ENCODE results near the gene C1QA.

Gene C1QA

DNA sequence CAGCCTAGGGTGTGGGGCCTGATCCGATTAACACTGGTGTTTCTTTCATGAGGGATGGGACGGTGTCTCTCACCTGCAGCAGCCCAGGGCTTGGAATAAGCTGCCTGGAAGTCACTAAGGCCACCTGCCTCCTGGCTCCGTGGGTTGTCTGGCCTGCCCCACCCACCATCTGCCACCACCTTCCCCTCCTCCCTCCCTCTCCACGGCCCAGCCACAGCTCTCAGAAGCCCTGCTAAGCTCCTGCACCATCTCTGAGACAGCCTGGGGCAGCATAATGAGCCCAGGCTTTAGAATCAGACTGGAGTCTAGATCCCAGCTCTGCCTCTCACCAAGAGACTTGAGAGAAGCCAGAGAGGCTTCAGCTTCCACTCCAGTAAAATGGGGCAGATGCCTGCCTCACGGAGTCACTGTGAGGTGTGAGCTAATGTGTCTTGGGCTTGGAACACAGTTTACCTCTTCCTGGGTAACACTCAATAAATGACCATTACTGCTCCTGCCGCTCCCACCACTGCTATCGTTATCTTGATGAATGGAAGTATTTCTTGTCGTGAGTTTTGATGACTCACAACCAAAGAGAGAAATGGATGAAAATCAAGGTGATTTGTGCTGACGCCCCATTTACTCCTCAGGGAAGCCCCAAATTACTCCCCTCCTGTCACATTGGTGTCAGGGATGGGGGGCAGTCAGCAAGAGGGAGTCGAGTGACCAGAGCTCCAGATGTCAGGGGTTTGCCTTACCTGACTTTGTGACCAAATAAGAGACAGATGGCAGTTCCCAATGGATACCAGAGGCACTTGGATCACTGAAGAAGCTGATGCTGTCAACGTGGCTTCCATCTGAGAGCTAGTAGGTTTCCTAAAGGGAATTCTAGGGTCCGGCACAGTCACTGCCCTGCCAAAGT is 23.5 kb upstream of the C1QA start:
- DNase-seq (ENCODE audit: low read depth in 2 of 2), result no peak

DNA sequence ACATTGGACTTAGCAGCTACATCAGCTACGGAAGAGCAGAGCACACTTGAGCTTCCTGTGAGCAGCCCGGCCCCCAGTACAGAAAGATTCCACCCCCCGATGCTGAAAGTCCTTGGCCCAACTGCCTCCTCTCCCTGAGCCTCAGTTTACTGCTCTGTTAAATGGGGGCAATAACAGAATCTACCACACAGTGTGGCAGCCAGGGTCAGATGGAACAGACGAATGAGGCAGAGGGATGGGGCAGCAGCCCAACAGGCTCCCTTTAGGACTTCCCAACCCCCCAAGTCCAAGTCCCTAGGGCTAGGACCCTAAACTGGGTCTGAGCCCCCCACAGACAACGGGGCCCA is 22.9 kb upstream of the C1QA start:
- no peak for DNase-seq (ENCODE audit: low read depth in 2 of 2)

DNA sequence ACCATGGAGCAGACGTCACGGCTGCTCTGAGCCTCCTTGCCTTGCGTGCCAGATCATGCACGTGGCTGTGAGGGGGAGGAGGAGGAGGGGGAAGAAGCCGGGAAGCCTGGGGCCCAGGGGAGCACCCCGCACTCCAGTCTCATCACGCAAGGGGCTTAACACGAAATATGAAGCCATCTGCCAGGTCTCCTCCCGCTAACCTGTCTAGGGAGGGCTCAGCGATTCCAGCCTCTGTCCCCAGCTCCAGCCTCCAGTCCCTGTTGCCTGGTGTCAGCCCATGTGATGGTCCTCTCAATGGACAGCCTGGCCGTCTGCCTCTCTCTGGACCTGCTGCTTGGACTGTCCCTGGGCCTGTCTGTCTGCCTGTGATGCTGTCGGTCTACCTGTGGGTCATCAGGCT is 22.5 kb upstream of the C1QA start:
- DNase-seq (ENCODE audit: low read depth in 2 of 2), result no peak

DNA sequence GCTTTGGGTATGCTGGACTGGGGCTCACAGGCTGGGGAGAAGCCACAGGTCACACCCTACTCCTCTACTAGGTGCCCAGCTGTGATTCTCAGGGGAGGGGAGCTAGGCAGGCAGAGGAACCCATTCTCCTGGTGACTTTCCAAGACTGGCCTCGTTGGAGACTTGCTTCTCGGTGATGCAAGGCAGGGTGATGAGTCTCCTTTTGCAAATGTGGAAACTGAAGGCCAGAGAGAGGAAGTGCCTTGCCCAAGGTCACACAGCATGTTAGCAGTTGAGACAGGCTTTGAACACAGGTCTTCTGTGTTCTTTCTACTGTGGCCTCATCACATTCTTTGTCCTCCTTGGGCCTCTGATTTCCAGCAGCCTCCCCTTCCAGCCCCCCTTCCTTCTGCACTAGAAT is 20.5 kb upstream of the C1QA start:
- no peak for DNase-seq (ENCODE audit: low read depth in 2 of 2)

DNA sequence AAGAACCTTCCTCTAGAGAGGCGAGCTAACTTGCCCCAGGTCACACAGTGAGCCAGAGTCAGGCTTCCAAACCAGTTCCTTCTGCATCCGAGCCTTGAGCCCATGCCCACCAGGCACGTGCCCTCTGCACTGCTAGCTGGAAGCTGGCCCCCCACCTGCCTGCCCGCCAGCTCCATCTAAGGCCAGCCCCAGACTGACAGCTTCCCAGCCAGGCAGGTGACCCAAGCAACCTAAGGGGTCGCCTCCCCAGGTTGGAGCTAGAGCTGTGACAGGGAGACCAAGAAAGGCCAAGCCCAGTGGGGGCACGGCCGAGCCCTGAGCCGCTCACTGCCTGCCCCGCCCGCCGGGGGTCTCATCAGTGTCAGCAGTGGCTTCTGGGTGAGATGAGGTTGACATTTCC is 19.9 kb upstream of the C1QA start:
- DNase-seq (ENCODE audit: low read depth in 2 of 2), result no peak

DNA sequence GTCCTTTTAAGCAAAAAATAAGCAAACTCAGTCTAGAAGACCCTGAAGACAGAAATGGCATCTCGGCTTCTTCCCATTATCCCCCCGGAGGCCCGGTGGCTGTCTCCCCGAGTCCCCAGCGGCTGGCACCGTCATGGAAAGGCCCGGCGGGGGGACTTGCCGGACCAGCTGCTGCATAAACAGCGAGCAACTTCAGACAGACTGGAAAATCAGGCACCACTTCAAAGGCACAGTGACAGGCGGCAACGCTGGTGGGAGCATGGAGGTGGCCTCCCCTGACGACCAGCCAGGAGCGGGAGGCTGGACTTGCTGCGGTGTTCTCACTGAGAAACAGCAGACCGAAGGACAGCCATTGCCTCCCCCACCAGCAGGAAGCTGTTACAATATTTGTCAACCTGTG is 18.4 kb upstream of the C1QA start:
- DNase-seq (ENCODE audit: low read depth in 2 of 2), result no peak

DNA sequence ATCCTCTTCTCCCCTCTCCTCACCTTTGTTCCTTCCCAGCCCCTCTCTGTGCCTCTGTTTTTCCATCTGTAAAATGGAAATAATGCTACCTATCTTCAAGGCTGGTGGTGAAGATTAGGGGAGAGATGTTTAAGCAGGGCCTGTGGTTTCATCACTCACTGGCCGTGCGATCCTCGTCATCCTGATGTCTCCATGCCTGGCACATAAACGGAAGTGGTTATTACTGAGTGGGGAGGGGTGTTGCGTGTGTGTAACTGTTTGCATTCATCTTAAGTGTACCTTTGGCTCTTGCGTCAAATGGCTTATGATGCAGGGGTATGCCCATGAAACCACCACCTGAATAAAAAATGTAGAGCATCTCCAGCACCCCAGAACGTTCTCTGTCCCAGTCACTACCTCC is 17.2 kb upstream of the C1QA start:
- DNase-seq (ENCODE audit: low read depth in 2 of 2), result no peak

DNA sequence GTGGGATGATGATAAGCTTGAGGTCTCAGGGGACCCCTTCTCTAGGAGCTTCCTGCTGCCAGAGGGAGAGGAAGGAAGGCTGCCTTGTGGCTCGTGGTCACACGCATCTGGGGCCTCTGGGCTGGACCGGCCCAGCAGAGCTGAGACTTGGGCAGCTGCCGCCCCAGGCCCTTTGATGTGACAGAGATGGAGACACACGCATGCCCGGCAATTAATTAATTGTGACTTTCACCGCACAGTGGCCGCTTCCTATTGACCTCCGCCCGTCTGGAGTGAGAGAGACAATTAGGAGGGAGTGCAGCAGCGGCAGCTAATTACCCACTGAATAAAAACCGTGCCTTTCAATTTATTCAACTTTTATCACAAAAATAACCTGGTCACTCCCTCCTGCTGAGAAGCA is 16.6 kb upstream of the C1QA start:
- DNase-seq (ENCODE audit: low read depth in 2 of 2), result no peak

DNA sequence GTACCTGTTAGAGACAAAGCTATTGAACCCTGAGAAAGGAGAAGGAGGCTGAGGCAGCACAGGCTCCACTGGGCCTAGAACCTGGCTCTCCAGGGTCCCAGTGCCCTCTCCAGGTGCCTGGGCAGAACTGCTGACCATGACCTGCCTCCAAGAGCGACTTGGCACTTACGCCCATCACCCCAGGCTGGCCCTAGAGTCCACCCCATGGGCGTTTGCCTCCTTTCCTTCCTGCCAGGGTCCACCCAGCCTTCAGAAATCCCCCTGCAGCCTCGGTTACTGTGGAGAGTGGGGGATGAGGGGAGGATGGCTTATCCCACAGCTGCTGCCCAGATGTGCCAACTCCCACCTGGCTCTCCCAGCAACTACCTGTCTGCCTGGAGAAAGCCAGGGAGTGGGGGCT is 14.7 kb upstream of the C1QA start:
- no peak for DNase-seq (ENCODE audit: low read depth in 2 of 2)

DNA sequence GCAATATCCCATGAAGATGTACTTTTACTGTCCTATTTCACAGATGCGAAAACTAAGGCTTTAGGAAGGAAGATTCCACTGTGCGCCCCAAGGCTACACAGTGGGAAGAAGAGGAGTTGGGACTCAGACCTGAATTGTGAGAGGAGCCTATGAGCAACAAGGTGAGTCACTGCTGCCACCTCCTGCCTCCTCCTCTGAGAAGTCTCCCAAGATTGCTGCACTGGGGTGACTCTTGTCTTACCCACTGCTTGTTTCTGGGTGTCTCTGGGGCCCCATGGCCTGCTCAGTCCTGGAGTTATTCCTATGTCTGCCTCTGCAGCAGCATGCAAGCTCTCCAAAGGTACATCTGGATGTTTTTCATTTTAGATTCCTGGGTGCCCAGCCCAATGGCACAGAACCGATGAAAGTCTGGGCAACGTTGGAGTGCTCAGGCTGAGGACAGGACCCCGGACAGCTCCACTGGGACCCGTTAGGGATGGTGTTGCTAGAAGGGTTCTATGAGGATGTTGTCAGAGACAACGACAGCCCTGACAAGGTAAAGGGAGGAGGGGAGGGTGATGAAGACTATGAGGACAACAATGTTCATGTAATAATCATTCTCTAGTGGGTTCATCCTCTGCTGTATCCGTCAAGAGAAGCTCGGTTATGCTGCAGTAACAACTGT is 11.0 kb upstream of the C1QA start:
- no peak for DNase-seq (ENCODE audit: low read depth in 2 of 2)

DNA sequence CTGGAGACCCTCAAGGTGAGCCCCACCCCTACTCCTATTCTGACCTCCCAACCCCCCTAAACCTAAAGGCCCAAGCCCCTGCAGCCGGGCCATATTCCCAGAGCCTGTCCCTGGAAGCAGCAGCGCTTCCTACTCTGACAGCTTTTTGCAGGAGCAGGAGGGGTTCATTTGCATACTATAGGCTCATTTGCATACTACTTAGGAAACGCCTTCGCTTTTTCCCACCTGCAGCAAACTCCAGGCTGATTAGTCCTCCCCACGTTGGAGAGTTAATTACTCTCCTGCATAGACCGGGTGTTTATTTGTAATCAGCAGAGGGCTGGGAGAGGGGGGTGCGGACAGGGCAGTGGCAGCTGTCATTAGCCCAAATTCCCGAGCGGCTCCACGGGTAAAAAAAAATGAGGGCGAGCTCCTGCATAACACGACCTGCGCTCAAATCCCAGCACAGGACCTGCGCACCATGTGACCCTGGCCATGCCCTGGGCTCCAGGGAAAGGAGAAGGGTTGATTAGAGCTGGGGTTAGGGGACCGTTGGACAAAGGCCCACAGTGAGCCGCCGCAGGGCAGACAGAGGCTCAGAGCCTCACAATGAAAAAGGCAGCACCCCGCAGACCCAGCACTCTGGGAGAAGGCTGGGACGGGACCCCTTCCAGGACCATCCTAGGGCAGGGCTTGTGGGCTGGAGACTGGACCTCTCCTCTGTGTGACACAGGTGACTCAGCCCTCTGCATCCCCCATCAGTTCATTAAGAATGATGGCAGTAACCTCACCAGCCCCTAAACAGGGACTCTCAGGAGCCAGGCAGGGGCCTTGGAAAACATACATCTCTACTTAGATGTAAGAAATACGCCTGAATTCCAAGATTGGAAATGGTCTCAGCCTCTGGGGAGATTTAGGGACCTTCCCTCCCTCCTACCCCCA is 9.9 kb upstream of the C1QA start:
- no peak for DNase-seq (ENCODE audit: low read depth in 2 of 2)

DNA sequence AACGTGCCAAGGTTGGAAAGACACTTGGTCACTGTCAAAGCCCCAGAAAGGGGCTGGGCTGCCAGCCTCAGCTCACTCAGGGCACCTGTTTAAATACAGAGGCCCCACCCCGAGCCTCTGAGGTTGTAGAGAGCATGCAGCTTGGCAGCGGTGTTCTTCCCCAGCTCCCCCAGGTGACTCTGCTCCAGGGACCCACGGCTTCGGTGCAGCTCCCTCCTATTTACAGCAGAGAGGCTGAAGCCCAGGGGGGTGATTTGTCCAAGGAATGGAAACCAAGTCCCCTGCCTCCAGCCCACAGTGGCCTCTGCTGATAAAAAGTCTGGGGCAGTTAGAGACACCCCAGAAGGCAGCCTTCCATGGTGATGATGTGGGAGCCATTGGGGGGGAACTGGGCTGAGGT is 9.1 kb upstream of the C1QA start:
- DNase-seq (ENCODE audit: low read depth in 2 of 2), result no peak

DNA sequence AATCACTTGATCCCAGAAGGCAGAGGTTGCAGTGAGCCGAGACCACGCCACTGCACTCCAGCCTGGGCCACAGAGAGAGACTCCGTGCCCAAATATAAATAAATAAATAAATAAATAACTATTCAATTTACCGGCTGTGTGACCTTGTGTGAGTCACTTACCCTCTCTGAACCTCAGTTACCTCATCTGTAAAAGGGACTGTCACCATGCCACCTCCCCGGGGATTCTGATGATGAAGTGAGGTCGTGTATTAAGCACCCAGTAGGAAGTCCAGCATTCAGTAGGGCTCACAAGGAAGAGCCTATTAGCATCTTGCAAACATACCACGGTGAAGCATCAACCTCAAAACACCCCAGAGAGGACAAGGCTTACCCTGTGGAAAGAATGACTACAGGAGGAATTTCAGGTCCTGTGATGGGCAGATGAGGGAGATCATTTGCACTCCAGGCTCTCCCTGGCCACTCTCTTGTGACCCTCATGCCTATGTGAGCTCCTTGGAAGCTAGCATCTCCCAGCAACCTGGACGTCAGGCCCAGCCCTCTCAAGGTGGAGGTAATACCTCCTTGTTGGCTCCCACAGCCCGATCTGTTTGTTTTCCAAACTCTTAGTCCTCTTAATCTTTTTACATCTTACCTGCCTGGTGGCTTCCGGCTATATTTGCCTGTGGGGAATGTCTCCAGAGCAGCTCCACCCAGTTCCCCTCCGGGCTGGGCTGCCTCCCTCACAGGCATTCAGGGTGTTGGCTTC is 7.6 kb upstream of the C1QA start:
- DNase-seq (ENCODE audit: low read depth in 2 of 2), result no peak

DNA sequence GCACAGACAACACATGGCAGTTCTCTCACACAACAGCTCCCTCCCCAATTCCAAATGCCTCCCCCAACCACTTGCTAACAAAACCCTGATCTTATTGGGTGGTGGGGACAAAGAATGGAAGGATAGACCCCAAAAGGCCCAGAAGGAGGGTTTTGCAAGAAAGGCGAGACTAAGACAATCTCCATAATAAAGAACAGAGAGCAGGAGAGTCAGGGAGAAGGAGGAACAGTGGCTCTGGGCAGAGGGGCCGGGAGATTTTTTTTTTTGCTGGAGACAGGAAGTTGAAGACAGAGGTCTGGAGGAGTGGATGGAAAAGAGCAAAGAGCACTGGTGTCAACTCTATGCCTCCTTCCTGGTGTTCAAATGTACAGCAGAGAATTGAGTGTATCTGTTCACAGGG is 6.5 kb upstream of the C1QA start:
- DNase-seq (ENCODE audit: low read depth in 2 of 2), result no peak

DNA sequence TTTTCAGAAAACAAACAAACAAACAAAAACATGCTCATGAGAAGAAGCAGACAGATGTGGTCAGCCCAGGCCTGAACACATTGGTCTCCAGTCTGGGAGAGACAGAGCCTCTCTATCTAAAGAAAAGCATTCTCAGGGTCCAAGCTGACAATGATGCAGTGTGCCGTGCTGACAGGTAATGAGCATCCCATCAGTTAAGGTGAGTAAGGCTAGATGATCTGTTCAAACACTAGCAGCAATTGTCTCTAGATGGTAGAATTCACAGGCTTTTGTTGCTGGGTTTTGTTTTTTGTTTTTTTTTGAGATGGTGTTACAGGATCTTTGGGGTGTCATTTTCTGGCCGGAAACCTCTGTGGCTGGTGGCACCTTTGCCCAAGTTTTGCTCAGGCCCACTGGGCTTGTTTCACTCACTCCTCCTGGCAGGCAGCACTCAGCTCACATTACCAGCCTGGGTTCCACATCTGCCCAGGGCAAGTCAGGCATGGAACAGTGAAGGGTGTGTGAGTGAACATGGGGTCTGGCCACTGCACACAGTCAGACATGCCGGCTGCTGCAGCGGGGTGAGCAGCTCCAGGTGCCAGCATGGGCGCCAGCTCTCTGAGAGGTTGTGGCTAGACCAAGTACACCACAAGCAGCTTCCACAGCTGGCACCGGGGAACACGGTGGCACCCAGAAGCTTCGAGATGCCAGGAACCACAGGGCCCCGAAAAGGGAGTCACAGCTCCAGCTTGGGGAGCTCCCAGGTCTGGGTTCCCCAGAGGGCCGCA is 2.5 kb upstream of the C1QA start:
- no peak for DNase-seq (ENCODE audit: low read depth in 2 of 2)

DNA sequence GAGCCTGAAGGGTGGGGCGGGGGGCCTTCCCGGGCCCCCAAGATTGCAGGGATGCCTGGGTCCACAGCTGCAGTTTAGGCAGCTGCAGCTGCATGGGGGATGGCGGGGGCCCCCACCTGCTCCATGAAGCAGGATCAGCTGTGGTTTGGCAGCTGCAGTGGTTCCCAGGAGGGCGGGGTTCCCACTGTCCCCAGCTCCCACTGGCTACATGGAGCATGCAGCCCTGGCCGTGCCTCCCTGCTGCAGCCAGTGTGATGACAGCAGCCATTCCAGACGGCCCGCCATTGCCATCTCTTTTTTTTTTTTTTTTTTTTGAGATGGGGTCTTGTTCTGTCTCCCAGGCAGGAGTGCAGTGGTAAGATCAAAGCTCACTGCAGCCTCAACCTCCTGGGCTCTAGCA is 992 bp upstream of the C1QA start:
- no peak for DNase-seq (ENCODE audit: low read depth in 2 of 2)

DNA sequence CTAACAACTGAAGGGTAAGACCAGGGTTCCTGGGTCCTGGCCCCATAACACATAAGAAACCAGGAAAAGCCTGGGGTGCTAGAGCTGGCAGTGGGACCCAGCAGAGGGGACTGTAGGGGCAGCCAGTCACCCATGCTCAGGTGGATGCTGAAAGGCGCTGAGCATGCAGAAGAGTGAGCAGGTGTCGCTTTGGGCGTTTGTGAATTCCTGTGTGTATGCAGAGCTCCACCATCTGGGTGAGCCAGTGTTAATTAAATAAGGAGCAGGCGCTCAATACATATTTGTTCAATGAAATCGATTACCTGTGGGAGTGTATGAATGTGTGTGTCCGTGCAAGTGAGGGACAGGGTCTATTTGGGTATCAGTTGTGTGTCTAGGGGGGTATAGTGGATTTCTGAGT is 499 bp downstream of the C1QA start:
- no peak for DNase-seq (ENCODE audit: low read depth in 2 of 2)

DNA sequence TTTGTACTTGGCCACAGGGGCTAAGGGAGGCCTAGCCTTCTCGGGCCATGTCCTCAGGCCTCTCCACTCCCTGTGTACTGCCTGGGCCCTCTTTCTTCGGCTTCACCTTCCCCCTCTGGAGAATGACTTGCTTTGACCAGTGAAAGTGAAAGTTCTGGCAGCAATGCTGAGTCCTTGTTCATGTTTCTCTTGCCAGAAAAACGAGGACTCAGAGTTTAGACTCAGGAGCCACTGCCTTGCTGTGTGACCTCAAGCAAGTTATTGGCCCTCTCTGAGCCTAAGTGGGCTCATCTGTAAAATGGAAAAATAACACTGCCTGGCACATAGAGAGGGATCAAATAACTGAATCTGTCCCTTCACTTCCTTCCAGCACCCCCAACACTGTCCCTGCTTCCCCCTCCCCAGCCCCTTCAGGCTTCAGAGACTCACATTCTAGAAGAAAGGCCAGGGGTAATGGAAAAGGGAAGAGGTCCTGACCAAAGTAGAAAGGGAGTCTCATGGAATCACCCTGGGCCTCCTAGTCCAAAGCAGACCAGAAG is 1.5 kb downstream of the C1QA start:
- no peak for DNase-seq (ENCODE audit: low read depth in 2 of 2)

DNA sequence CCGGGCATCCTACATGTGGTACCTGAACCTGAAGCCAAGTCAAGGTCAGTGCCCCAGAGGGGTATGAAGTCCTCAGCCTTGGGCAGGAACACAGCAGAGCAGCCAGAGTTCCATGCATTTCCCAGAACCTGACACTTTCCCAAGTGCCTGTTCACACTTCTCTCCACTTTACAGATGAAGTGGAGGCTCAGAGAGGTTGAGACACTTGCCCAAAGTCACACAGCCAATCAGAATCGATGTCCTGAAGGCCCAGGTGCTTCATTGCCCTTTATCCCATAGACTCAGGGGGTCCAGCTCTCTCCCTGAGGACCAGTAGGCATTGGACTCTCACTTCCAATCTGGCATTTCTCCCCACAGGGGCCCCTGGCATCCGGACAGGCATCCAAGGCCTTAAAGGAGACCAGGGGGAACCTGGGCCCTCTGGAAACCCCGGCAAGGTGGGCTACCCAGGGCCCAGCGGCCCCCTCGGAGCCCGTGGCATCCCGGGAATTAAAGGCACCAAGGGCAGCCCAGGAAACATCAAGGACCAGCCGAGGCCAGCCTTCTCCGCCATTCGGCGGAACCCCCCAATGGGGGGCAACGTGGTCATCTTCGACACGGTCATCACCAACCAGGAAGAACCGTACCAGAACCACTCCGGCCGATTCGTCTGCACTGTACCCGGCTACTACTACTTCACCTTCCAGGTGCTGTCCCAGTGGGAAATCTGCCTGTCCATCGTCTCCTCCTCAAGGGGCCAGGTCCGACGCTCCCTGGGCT is 2.2 kb downstream of the C1QA start:
- DNase-seq (ENCODE audit: low read depth in 2 of 2), result no peak

DNA sequence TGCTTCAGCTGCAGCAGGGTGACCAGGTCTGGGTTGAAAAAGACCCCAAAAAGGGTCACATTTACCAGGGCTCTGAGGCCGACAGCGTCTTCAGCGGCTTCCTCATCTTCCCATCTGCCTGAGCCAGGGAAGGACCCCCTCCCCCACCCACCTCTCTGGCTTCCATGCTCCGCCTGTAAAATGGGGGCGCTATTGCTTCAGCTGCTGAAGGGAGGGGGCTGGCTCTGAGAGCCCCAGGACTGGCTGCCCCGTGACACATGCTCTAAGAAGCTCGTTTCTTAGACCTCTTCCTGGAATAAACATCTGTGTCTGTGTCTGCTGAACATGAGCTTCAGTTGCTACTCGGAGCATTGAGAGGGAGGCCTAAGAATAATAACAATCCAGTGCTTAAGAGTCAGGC is 2.9 kb downstream of the C1QA start:
- DNase-seq (ENCODE audit: low read depth in 2 of 2), result no peak
